Measurements from ENCODE around the gene KANK2. TPM values are rescaled to one million over a fixed set of nuclear protein-coding genes. Genes with fewer than 3 reads are reported as not detected.

Gene KANK2
- polyA plus RNA-seq, 1 donor from 2014 or later: 0.25 TPM

DNA sequence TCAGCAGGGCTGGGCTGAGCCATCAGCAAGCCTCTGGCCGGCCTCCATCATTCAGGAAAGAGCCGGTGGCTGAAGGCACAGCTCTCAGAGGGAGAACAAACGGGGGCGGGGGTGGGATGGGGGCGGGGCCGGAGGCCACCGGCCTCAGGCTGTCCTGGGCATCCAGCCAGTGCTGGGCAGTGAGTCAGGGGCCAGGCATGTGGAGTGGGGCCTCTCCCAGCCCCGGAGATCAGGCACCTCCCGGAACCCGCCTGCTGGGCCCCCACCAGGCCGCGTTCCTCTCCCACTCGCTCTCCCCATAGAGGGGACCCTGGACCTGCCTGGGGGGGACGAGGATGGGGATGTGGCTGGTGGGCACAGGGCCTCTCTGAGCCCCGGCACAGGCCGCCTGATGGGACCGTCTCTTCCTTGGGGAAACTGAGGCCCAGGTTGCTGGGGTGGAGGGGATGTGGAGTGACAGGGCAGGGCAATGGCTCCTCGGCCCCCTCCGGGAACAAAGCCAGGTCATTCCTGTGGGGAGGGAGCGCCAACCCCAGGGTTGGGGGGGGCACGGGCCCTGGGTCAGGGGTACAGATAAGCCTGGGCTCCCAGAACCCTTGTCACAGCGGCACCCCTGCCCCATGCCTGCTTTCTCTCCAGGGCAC is 54.7 kb downstream of the KANK2 start:
- Histone ChIP-seq H3K36me3 (ENCODE audit: insufficient read depth, low read length) (no peaks in the 10 kb centered on the region), H2AFZ (ENCODE audit: low read depth, low read length) (no peak overlapping the region), H3K9ac (ENCODE audit: low read length) (no peak overlapping the region), H3K9me2 (ENCODE audit: insufficient read depth, low read length) (no peaks in the 10 kb centered on the region), H3K9me3 (ENCODE audit: low read length) (no peaks in the 10 kb centered on the region), H3K27ac (ENCODE audit: low read length) (no peak overlapping the region), H3K4me2 (ENCODE audit: low read length) (no peak overlapping the region), H3F3A (ENCODE audit: insufficient read depth, low read length, poor library complexity, severe bottlenecking) (no peaks in the 10 kb centered on the region), H3K4me3 (ENCODE audit: low read length) (no peak overlapping the region), H3K27me3 (ENCODE audit: insufficient read depth, low read depth, low read length) (no peaks in the 10 kb centered on the region), H4K20me1 (ENCODE audit: insufficient read depth) (no peaks in the 10 kb centered on the region), H3K79me2 (replicated peaks; ENCODE audit: insufficient read depth, low read length) (no peaks in the 10 kb centered on the region)
- TF ChIP-seq MXI1 (conservative IDR thresholded peaks at IDR 0.05; ENCODE audit: poor library complexity, severe bottlenecking) (no peak), SMC3 (conservative IDR thresholded peaks at IDR 0.05; ENCODE audit: poor library complexity) (no peak), EP300 (conservative IDR thresholded peaks at IDR 0.05; ENCODE audit: poor library complexity, severe bottlenecking) (no peak), TAF1 (IDR thresholded peaks at IDR 0.05; ENCODE audit: low read depth) (no peak), POLR2AphosphoS5 (IDR thresholded peaks at IDR 0.05) (no peak), EZH2 (IDR thresholded peaks at IDR 0.05; ENCODE audit: borderline replicate concordance, insufficient read depth, low read length, poor library complexity, severe bottlenecking) (no peak)
- TF ChIP-seq, protein P1, sequence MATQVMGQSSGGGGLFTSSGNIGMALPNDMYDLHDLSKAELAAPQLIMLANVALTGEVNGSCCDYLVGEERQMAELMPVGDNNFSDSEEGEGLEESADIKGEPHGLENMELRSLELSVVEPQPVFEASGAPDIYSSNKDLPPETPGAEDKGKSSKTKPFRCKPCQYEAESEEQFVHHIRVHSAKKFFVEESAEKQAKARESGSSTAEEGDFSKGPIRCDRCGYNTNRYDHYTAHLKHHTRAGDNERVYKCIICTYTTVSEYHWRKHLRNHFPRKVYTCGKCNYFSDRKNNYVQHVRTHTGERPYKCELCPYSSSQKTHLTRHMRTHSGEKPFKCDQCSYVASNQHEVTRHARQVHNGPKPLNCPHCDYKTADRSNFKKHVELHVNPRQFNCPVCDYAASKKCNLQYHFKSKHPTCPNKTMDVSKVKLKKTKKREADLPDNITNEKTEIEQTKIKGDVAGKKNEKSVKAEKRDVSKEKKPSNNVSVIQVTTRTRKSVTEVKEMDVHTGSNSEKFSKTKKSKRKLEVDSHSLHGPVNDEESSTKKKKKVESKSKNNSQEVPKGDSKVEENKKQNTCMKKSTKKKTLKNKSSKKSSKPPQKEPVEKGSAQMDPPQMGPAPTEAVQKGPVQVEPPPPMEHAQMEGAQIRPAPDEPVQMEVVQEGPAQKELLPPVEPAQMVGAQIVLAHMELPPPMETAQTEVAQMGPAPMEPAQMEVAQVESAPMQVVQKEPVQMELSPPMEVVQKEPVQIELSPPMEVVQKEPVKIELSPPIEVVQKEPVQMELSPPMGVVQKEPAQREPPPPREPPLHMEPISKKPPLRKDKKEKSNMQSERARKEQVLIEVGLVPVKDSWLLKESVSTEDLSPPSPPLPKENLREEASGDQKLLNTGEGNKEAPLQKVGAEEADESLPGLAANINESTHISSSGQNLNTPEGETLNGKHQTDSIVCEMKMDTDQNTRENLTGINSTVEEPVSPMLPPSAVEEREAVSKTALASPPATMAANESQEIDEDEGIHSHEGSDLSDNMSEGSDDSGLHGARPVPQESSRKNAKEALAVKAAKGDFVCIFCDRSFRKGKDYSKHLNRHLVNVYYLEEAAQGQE (IDR thresholded peaks at IDR 0.05; ENCODE audit: borderline replicate concordance): no peak
- TF ChIP-seq, protein P2, sequence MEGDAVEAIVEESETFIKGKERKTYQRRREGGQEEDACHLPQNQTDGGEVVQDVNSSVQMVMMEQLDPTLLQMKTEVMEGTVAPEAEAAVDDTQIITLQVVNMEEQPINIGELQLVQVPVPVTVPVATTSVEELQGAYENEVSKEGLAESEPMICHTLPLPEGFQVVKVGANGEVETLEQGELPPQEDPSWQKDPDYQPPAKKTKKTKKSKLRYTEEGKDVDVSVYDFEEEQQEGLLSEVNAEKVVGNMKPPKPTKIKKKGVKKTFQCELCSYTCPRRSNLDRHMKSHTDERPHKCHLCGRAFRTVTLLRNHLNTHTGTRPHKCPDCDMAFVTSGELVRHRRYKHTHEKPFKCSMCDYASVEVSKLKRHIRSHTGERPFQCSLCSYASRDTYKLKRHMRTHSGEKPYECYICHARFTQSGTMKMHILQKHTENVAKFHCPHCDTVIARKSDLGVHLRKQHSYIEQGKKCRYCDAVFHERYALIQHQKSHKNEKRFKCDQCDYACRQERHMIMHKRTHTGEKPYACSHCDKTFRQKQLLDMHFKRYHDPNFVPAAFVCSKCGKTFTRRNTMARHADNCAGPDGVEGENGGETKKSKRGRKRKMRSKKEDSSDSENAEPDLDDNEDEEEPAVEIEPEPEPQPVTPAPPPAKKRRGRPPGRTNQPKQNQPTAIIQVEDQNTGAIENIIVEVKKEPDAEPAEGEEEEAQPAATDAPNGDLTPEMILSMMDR (IDR thresholded peaks at IDR 0.05; ENCODE audit: poor library complexity, severe bottlenecking): no peak

DNA sequence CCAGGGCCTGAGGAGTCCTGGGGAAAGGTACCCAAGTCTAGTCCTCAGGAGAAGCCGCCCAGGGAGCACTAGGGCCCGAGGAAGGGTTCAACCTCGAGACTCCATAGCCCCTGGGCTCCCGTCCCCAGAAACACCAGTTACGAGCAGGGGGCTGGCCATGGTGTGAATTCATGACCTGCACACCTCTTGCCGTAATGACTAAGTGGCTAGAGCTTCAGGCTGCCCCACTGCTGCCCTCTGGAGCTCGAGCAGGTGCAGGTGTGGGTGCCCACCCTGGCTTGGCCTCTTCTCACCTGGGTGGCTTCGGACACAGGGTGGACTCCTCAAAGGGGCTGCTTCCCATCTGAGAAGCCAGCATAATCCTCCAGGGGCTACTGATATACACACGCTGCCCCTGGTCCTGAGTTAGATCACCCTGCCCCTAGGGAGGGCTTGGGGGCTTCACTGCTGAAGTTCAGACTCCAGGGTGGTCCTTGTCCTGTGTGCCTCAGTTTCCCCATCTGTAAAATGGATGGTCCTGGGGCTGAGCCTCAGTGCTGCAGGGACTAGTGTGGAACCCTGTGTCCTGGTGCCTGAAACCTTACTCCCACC is 55.3 kb downstream of the KANK2 start:
- Histone ChIP-seq H3K9ac (ENCODE audit: low read length) (no peak overlapping the region), H4K20me1 (ENCODE audit: insufficient read depth) (no peaks in the 10 kb centered on the region), H3F3A (ENCODE audit: insufficient read depth, low read length, poor library complexity, severe bottlenecking) (no peaks in the 10 kb centered on the region), H2AFZ (ENCODE audit: low read depth, low read length) (no peak overlapping the region), H3K27ac (ENCODE audit: low read length) (no peak overlapping the region), H3K4me3 (ENCODE audit: low read length) (no peak overlapping the region), H3K36me3 (ENCODE audit: insufficient read depth, low read length) (no peaks in the 10 kb centered on the region), H3K79me2 (replicated peaks; ENCODE audit: insufficient read depth, low read length) (no peaks in the 10 kb centered on the region), H3K27me3 (ENCODE audit: insufficient read depth, low read depth, low read length) (no peaks in the 10 kb centered on the region), H3K9me3 (ENCODE audit: low read length) (no peaks in the 10 kb centered on the region), H3K4me2 (ENCODE audit: low read length) (no peak overlapping the region), H3K9me2 (ENCODE audit: insufficient read depth, low read length) (no peaks in the 10 kb centered on the region)
- TF ChIP-seq SMC3 (conservative IDR thresholded peaks at IDR 0.05; ENCODE audit: poor library complexity): no peak
- TF ChIP-seq RAD21 (conservative IDR thresholded peaks at IDR 0.05): no peak
- TF ChIP-seq EP300 (conservative IDR thresholded peaks at IDR 0.05; ENCODE audit: poor library complexity, severe bottlenecking): no peak
- no peak for TF ChIP-seq POLR2AphosphoS5 (IDR thresholded peaks at IDR 0.05)
- TF ChIP-seq, protein P2 (IDR thresholded peaks at IDR 0.05; ENCODE audit: poor library complexity, severe bottlenecking): no peak
- no peak for TF ChIP-seq TAF1 (IDR thresholded peaks at IDR 0.05; ENCODE audit: low read depth)
- TF ChIP-seq, protein P1 (IDR thresholded peaks at IDR 0.05; ENCODE audit: borderline replicate concordance): no peak
- no peak for TF ChIP-seq MXI1 (conservative IDR thresholded peaks at IDR 0.05; ENCODE audit: poor library complexity, severe bottlenecking)
- no peak for TF ChIP-seq EZH2 (IDR thresholded peaks at IDR 0.05; ENCODE audit: borderline replicate concordance, insufficient read depth, low read length, poor library complexity, severe bottlenecking)
